GM13977 (cell line): ENCODE data around the gene COL4A5.

Experiments used
- DNase-seq: peaks from one replicate; pipeline ENCODE4 v3.0.0; 2012; ENCODE audit warnings: low spot score
- CTCF ChIP-seq: IDR thresholded peaks from 2 replicates; pipeline ENCODE4 v1.5.1; 2012; ENCODE audit warnings: mild to moderate bottlenecking, control low read depth; ENCODE audit not compliant: insufficient read depth; ENCODE audit errors: extremely low read depth, missing control alignments
- in situ Hi-C: fragments of 300-500 bp; cut with MboI; formaldehyde crosslinking; loops from one replicate; pipeline ENCODE4 v1.12.0; 2022; ENCODE audit warnings: low sequenced_read_pairs, low pct_unique_long_range_greater_than_20kb, mixed read lengths, inconsistent platforms; ENCODE audit not compliant: unreplicated experiment

The COL4A5 gene

DNA sequence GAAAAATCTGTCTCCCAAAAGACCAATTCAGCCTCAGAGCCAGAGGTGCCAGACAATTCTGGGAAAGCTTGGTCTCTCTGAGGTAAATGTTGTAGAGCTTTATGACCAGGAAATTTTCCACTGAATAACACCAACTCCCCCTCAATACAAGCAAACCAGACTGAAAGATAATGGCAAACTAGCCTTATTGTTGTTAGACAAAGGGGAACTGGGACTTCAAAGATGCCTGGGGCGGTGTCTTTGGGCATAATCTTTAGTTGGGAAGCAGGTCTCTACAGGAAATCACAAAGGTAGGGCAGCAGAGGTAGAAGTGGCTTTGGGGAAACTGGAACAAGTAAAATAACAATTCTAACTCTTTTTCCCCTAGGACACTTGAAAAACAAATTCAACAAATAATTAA lies 13.4 kb upstream of the COL4A5 start:
- no peak for TF ChIP-seq CTCF
- no peak for DNase-seq
- in situ Hi-C loops: no loop called here

- in situ Hi-C loops: no loop called here
- no peak for TF ChIP-seq CTCF
- DNase-seq: no peak
These were observed 4.4 kb upstream of the COL4A5 start for GRCh38 chrX:108435261-108435660.

DNA sequence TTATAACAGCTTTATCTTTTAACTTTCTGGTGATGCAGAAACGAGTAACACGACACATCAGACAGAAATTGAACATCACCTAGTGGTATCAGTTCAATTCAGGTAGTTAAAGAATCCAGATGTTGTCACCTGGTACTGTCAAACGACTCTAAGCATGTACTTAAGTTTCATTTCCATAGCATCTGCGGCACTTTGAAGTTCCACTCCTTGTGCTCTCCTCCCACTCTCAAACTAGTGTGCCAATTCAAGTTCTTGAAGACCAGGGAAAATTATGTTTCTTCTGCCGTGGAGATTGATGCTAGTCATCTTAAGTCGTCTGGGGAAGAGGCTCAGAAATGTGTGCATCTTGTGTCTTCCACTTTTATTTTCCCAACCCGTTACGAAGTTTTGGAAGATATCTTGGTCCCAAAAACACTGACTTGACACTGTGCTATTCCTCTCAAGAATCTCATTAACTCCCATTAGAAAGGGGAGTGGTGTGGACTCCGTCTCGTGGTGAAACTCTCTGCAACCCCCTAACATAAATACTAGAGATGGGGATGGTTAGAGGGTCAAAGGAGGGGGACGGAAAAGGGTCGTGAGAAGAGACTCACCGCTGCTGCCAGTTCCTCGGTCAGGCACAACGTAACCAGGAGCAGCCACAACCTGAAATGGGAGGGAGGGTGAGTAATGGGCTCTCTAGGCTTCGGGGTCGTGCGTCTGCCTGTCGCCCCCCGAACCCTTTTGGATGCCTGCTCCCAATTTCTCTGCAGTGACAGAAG lies 2.1 kb upstream of the COL4A5 start:
- in situ Hi-C loops: no loop called here
- DNase-seq: no peak
- no peak for TF ChIP-seq CTCF

DNA sequence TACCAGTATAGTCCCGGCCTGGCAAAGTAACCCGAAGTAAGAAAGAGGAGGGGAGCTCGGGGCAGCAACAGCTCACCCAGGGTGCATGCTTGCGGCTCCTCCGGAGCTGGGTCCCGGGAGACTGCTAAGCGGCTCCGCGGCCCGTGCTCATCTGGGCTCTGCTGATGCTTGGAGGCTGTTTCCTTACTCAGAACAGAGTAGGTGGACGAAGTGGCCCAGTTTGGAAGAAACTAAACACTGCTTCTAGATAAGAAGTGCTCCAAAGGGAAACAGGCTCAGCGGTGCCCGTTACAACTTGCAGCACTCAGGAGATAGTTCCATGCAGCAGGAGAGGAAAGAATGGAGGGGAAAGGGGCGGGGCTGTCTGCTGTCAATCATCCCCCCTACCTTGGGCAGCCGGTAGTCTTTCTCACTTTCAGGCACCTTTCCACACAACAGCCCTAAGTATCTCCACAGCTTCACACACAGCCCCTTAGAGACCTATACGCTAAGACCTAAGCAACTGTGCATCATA lies 1.5 kb upstream of the COL4A5 start, which contains the start of gene COL4A6:
COL4A6 (minus strand) TSS at position 313 of the 514 bp plus-strand sequence; CDS start at position 87, 226 bp downstream.
- no peak for DNase-seq
- in situ Hi-C loops: no loop called here
- no peak for TF ChIP-seq CTCF

- in situ Hi-C loops: no loop called here
These were observed 491 bp downstream of the COL4A5 start for GRCh38 chrX:108439961-108440696.

More at GRCh38 chrX:108439961-108440696, 491 bp downstream of the COL4A5 start:
- no peak for DNase-seq
- no peak for TF ChIP-seq CTCF
